Right hindlimb (tissue), 1 donor: ENCODE results near the gene ALPI.
A peak's percentile ranks its signal among the peaks of the same experiment; 100 is the strongest.
"Not testable (repeated sequence)": the region's sequence is repeated elsewhere in the genome, so short reads cannot be mapped to it uniquely, and the experiment has no call there.

Experiments
- DNase-seq: peaks from one replicate; pipeline ENCODE4 v3.0.0-alpha.2; 2018

ALPI gene

GRCh38 chr2:232455426-232456255 lies at the start of gene ALPI:
Gene ALPI, plus strand, starts transcription at chr2:232456153. Its CDS starts 47 bp downstream, at chr2:232456200.
- DNase-seq: no peak

- DNase-seq: no peak
These were observed 49.2 kb upstream of the ALPI start, which contains the start of gene ALPG for GRCh38 chr2:232406556-232407310. Gene ALPG, plus strand, starts transcription at chr2:232406844. Its CDS starts 51 bp downstream, at chr2:232406895.

GRCh38 chr2:232407428-232408150 lies 48.4 kb upstream of the ALPI start:
- DNase-seq: not testable (repeated sequence)

GRCh38 chr2:232408269-232408668 lies 47.7 kb upstream of the ALPI start:
- not testable (repeated sequence) for DNase-seq

GRCh38 chr2:232409617-232410016 lies 46.3 kb upstream of the ALPI start:
- not testable (repeated sequence) for DNase-seq

- no peak for DNase-seq
These were observed 45.6 kb upstream of the ALPI start for GRCh38 chr2:232410238-232410900.

GRCh38 chr2:232411901-232412629 lies 43.9 kb upstream of the ALPI start:
- no peak for DNase-seq

GRCh38 chr2:232412986-232413385 lies 43.0 kb upstream of the ALPI start:
- no peak for DNase-seq

- no peak for DNase-seq
These were observed 40.7 kb upstream of the ALPI start for GRCh38 chr2:232415138-232415690.

GRCh38 chr2:232415736-232416520 lies 40.0 kb upstream of the ALPI start:
- DNase-seq: no peak

- no peak for DNase-seq
These were observed 39.2 kb upstream of the ALPI start for GRCh38 chr2:232416521-232417470.

- DNase-seq: no peak
These were observed 38.5 kb upstream of the ALPI start for GRCh38 chr2:232417489-232417888.

GRCh38 chr2:232418056-232418455 lies 37.9 kb upstream of the ALPI start:
- DNase-seq: no peak

GRCh38 chr2:232418466-232419244 lies 37.3 kb upstream of the ALPI start:
- DNase-seq: peak; percentile 54

GRCh38 chr2:232419245-232420072 lies 36.5 kb upstream of the ALPI start:
- no peak for DNase-seq

- DNase-seq: no peak
These were observed 35.9 kb upstream of the ALPI start for GRCh38 chr2:232420073-232420454.

- DNase-seq: no peak
These were observed 35.3 kb upstream of the ALPI start for GRCh38 chr2:232420463-232421188.
